GM21367 (cell line): Measurements from ENCODE around the gene C11orf91.
"Not testable (repeated sequence)": the region's sequence is repeated elsewhere in the genome, so short reads cannot be mapped to it uniquely, and the experiment has no call there.

Source experiments
- ATAC-seq: cut with Tn5 transposase; IDR thresholded peaks from one replicate; pipeline ENCODE4 v1.9.1; 2021; ENCODE audit not compliant: unreplicated experiment

C11orf91 gene

GRCh38 chr11:33698921-33699320, 1.7 kb downstream of the C11orf91 start:
- no peak for ATAC-seq

GRCh38 chr11:33697997-33698396, 2.6 kb downstream of the C11orf91 start:
- no peak for ATAC-seq

- ATAC-seq = no peak
These were observed 3.5 kb downstream of the C11orf91 start for GRCh38 chr11:33696931-33697638.

- no peak for ATAC-seq
These were observed 4.2 kb downstream of the C11orf91 start for GRCh38 chr11:33696411-33696810.

GRCh38 chr11:33695051-33695566, 5.5 kb downstream of the C11orf91 start:
- no peak for ATAC-seq

- no peak for ATAC-seq
These were observed 6.1 kb downstream of the C11orf91 start for GRCh38 chr11:33694346-33695050.

- ATAC-seq = no peak
These were observed 8.1 kb downstream of the C11orf91 start for GRCh38 chr11:33692541-33692940.

GRCh38 chr11:33692013-33692504, 8.6 kb downstream of the C11orf91 start:
- no peak for ATAC-seq

GRCh38 chr11:33691066-33691864, 9.4 kb downstream of the C11orf91 start:
- no peak for ATAC-seq

GRCh38 chr11:33690290-33691065, 10.1 kb downstream of the C11orf91 start:
- ATAC-seq = no peak

- no peak for ATAC-seq
These were observed 11.1 kb downstream of the C11orf91 start for GRCh38 chr11:33689501-33689900.

GRCh38 chr11:33689085-33689484, 11.5 kb downstream of the C11orf91 start:
- no peak for ATAC-seq

- ATAC-seq = no peak
These were observed 12.7 kb downstream of the C11orf91 start for GRCh38 chr11:33687733-33688479.

- ATAC-seq = no peak
These were observed 15.5 kb downstream of the C11orf91 start for GRCh38 chr11:33685082-33685481.

- ATAC-seq = no peak
These were observed 16.5 kb downstream of the C11orf91 start for GRCh38 chr11:33684003-33684706.

GRCh38 chr11:33682446-33682845, 18.2 kb downstream of the C11orf91 start:
- ATAC-seq = no peak

- no peak for ATAC-seq
These were observed 18.6 kb downstream of the C11orf91 start for GRCh38 chr11:33682019-33682418.

GRCh38 chr11:33678616-33679015, 22.0 kb downstream of the C11orf91 start:
- ATAC-seq = not testable (repeated sequence)
